ENCODE results near the gene NUF2. TPM values are rescaled to one million over a fixed set of nuclear protein-coding genes. Genes with fewer than 3 reads are reported as not detected.

NUF2 gene
- 0.64 and 0.69 TPM in 2 replicates for total RNA-seq

GRCh38 chr1:163321311-163322305, at the start of gene NUF2:
Gene NUF2, plus strand, starts transcription at chr1:163321954. Its CDS starts 4,098 bp downstream, at chr1:163326052.

Other genes starting within 250 kb of the NUF2 start
- gene RGS5, start 119.0 kb upstream of the NUF2 start, total RNA-seq: 1.4 and 4.8 TPM in 2 replicates